Gastrocnemius medialis (tissue), 4 donors: ENCODE data around the gene SLC22A2. TPM values are rescaled to one million over a fixed set of nuclear protein-coding genes. Genes with fewer than 3 reads are reported as not detected.
"Not testable (repeated sequence)": the region's sequence is repeated elsewhere in the genome, so short reads cannot be mapped to it uniquely, and the experiment has no call there.

Experiments used
- ATAC-seq, 2 donors: fragments of 150-250 bp; one replicate each; pipeline ENCODE4 v1.9.1; 2016
- DNase-seq, 2 donors: peaks; one replicate each; pipeline ENCODE4 v3.0.0-alpha.2; 2019
- H3K27ac ChIP-seq, 4 donors: fragments of 200-600 bp; sonication (generic); 1 replicate in 1 of 4; 2 replicates in 3 of 4; pipeline ENCODE4 v1.5.1; 2016 to 2018; ENCODE audit warnings: mild to moderate bottlenecking in 2 of 4, moderate library complexity in 1 of 4
- H3K27me3 ChIP-seq, 3 donors: fragments of 200-600 bp; sonication (generic) in 2 of 3; 1 replicate in 1 of 3; 2 replicates in 2 of 3; pipeline versions ENCODE4 v1.5.1 to v1.6.0; 2016 to 2019; ENCODE audit warnings: mild to moderate bottlenecking in 1 of 3, moderate library complexity in 1 of 3
- H3K36me3 ChIP-seq, 2 donors: fragments of 200-600 bp; sonication (generic) in 1 of 2; one replicate each; pipeline ENCODE4 v1.5.1; 2017 to 2018
- H3K4me1 ChIP-seq, 2 donors: fragments of 200-600 bp; sonication (generic) in 1 of 2; one replicate each; pipeline ENCODE4 v1.5.1; 2016 to 2017; ENCODE audit warnings: mild to moderate bottlenecking in 2 of 2
- H3K4me3 ChIP-seq, 4 donors: fragments of 200-600 bp; sonication (generic) in 3 of 4; 1 replicate in 1 of 4; 2 replicates in 3 of 4; pipeline ENCODE4 v1.5.1; 2016 to 2019; ENCODE audit warnings: mild to moderate bottlenecking in 2 of 4
- H3K9me3 ChIP-seq, 3 donors: fragments of 200-600 bp; sonication (generic) in 2 of 3; 1 replicate in 1 of 3; 2 replicates in 2 of 3; pipeline ENCODE4 v1.5.1; 2016 to 2019
- POLR2A ChIP-seq, 2 donors: fragments of 450-650 bp; IDR thresholded peaks; one replicate each; pipeline ENCODE4 v1.6.1; 2017; ENCODE audit warnings: antibody characterized with exemption in 2 of 2, mild to moderate bottlenecking in 2 of 2, moderate library complexity in 2 of 2
- in situ Hi-C, 4 donors: fragments of 200-750 bp; cut with MboI; loops; one replicate each; pipeline versions ENCODE4 v1.15.0 to v1.8.0; 2017; ENCODE audit warnings: low sequenced_read_pairs in 4 of 4
- intact Hi-C: fragments of 100-400 bp; cut with DNase I; formaldehyde crosslinking; loops from one replicate; pipeline ENCODE4 v1.15.1; 2023; ENCODE audit warnings: low total_unique reads
- total RNA-seq, 4 donors: library from RNA; depleted of rRNA; stranded (reverse); fragments of >200 nt; gene quantifications; one replicate each; pipeline versions ENCODE4 v1.1.0 to v1.2.3, GENCODE V29; 2016
- TF ChIP-seq, protein P1 (sequence below), 5 experiments: fragments of 450-650 bp in 3 of 5; fragments of 200-600 bp in 2 of 5; sonication (generic) in 2 of 5; IDR thresholded peaks in 4 of 5; conservative IDR thresholded peaks in 1 of 5; 1 replicate in 4 of 5; 2 replicates in 1 of 5; pipeline ENCODE4 v1.5.1; 2016 to 2019; ENCODE audit warnings: antibody characterized with exemption in 5 of 5, mild to moderate bottlenecking in 3 of 5, moderate library complexity in 3 of 5

SLC22A2 gene
- not detected for total RNA-seq

DNA sequence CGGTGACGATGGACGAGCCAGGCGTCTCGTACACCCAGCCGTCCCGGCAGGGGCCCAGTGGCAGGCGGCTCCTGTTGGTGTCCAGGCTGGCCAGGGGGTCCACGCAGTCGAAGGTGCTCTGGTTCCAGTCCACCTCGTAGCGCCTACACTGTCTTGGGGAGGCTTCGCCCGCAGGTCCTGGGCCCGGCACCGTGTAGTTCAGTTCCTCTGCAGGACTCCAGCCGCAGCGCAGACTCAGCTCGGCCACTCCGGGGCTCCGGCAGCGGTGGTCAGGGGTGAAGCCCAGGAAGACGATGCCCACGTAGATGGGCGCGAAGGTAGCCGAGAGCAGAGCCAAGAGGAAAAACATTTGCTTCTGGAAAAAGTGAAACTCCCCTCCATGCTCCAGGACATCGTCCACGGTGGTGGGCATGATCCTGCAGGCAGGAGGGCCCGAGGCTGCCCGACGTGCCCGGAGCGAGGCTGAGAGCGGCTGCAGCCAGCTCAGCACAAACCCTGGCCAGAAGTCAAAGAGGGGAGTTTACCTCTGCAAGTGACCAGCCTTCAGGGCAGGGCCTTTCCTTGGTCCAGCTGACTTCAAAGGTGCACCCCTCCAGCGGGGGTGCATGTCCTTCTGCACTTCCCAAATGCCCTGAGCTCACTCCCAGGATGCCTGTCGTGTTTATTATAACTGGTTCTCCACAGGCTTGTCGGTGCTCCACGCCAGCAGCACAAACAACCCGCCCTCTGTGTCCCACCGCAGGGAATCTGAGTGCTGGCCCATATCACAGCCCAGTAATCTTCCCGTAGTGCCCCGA lies at the start of gene SLC22A2:
SLC22A2 (minus strand) TSS at position 476 of the 797 bp plus-strand sequence; CDS start at position 412, 64 bp downstream.
- no peaks in the 10 kb centered on the region for H3K9me3 ChIP-seq
- H3K4me1 ChIP-seq = no peaks in the 10 kb centered on the region
- no peaks in the 10 kb centered on the region for H3K27me3 ChIP-seq
- intact Hi-C loops = no loop called here
- TF ChIP-seq POLR2A (IDR thresholded peaks at IDR 0.05) = no peak
- TF ChIP-seq, protein P1, sequence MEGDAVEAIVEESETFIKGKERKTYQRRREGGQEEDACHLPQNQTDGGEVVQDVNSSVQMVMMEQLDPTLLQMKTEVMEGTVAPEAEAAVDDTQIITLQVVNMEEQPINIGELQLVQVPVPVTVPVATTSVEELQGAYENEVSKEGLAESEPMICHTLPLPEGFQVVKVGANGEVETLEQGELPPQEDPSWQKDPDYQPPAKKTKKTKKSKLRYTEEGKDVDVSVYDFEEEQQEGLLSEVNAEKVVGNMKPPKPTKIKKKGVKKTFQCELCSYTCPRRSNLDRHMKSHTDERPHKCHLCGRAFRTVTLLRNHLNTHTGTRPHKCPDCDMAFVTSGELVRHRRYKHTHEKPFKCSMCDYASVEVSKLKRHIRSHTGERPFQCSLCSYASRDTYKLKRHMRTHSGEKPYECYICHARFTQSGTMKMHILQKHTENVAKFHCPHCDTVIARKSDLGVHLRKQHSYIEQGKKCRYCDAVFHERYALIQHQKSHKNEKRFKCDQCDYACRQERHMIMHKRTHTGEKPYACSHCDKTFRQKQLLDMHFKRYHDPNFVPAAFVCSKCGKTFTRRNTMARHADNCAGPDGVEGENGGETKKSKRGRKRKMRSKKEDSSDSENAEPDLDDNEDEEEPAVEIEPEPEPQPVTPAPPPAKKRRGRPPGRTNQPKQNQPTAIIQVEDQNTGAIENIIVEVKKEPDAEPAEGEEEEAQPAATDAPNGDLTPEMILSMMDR (IDR thresholded peaks at IDR 0.05 in 4 of 5, conservative IDR thresholded peaks at IDR 0.05 in 1 of 5) = no peak
- H3K36me3 ChIP-seq = no peaks in the 10 kb centered on the region
- no peak for DNase-seq
- no peak for ATAC-seq
- in situ Hi-C loops = no loop called here
- H3K4me3 ChIP-seq = no peak within 1 kb of the TSS
- no peak within 1 kb of the TSS for H3K27ac ChIP-seq

DNA sequence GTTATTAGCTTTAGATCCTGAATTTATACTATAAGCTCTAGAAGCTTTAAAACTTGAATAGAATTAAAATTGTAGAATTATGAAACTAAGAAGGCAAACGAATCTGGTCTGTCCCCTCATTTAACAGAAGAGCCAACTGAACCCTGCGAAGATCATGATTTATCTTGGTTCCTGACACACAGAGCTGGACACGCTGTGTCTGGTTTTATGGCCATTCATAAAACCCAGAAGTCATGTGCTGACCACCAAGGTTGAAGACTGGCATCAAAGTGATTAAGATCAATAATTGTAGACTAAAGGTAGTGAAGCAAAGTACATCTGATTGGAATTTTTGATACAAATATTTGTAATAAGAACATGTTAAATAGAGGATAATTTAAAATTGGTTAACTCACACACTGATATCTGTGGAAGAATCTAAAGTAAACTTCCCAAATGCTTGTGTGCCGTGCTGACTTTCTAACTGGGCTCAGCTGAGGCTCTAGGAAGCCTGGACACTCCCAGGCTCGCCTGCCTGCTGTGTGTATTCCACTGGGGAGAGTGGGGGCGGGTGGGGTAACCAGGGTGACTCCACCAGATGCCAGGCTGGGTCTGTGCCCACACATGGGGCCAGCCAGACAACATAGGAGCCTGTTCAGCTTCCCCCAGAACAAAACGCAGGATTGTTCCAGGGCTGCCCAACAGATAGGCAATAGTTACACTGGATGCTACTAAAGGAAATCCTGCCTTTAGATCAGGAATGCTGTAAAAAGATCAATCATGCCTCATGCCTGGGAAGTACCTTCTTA lies 47.5 kb upstream of the SLC22A2 start:
- H3K9me3 ChIP-seq = no peaks in the 10 kb centered on the region
- H3K27me3 ChIP-seq = no peaks in the 10 kb centered on the region
- intact Hi-C loops = no loop called here
- H3K36me3 ChIP-seq = no peaks in the 10 kb centered on the region
- in situ Hi-C loops = no loop called here
- no peak overlapping the region for H3K4me3 ChIP-seq
- no peak overlapping the region for H3K27ac ChIP-seq
- DNase-seq (no peak), ATAC-seq (no peak)
- H3K4me1 ChIP-seq = peaks cover 5 to 7% of the 10 kb centered on the region in 2 donors
- TF ChIP-seq, protein P1 (IDR thresholded peaks at IDR 0.05 in 4 of 5, conservative IDR thresholded peaks at IDR 0.05 in 1 of 5) = no peak
- no peak for TF ChIP-seq POLR2A (IDR thresholded peaks at IDR 0.05)

DNA sequence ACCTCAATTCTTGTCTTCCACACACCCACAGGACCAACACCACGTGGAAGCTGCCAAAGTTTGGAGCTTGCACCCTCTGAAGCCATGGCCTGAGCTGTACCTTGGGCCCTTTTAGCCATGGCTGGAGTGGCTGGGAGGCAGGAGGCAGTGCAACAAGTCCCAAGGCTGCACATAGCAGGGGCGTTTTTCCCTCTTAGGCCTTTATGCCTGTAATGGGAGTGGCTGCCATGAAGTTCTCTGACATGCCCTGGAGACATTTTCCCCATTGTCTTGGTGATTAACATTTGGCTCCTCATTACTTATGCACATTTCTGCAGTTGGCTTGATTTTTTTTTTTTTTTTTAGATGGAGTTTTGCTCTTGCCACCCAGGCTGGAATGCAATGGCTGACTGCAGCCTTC lies 45.2 kb upstream of the SLC22A2 start:
- DNase-seq (no peak), ATAC-seq (no peak)
- Histone ChIP-seq H3K27ac (no peak overlapping the region), H3K4me3 (no peak overlapping the region), H3K27me3 (no peaks in the 10 kb centered on the region), H3K36me3 (no peaks in the 10 kb centered on the region), H3K4me1 (peaks cover 8 to 16% of the 10 kb centered on the region in 2 donors), H3K9me3 (no peaks in the 10 kb centered on the region)
- no peak for TF ChIP-seq POLR2A (IDR thresholded peaks at IDR 0.05)
- TF ChIP-seq, protein P1 (IDR thresholded peaks at IDR 0.05 in 4 of 5, conservative IDR thresholded peaks at IDR 0.05 in 1 of 5) = no peak
- intact Hi-C loops = no loop called here
- in situ Hi-C loops = no loop called here

DNA sequence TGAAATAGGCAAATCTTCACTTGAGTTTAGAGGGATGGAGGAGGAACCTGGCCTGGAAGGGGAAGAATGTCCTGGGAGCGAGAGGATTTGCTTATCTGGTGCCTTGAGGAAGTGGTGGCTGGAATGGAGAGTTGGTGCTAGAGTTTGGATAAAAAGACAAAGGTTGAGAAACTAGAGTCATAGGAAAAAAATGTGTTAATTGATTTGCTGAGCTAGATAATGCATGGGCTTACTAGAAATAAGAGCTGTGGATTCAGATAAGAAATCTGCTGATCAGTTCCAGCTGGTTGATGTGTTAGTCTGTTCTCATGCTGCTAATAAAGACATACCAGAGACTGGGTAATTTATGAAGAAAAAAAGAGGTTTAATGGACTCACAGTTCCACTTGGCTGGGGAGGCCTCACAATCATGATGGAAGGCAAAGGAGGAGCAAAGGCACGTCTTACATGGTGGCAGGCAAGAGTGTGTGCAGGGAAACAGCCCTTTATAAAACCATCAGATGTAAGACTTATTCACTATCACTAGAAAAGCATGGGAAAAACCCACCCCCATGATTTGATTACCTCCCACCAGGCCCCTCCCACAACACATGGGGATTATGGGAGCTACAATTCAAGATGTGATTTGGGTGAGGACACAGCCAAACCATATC lies 43.9 kb upstream of the SLC22A2 start:
- H3K36me3 ChIP-seq, intact Hi-C loops, H3K27me3 ChIP-seq, DNase-seq, in situ Hi-C loops, H3K27ac ChIP-seq, ATAC-seq, H3K9me3 ChIP-seq, H3K4me3 ChIP-seq: not testable (repeated sequence)
- H3K4me1 ChIP-seq = peaks cover 8 to 16% of the 10 kb centered on the region in 2 donors

DNA sequence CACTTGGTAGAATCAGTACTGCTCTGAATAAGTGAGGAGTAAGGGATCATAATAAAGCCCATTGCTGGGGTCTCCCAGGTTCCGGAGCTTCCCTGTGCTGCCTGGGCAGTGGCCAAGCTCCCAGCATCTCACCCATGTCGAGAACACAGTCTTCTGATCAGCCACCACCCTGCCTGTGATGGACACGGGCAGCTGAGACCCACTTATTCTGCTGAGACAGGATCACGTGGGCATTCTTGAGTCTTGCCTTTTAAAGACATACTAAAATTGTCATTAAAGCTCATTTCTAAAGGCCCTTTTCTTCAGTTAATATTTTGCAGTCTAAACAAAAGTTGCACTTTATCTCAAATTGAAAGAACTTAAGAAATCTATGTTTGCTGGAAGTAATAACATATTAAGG lies 42.7 kb upstream of the SLC22A2 start:
- no peaks in the 10 kb centered on the region for H3K36me3 ChIP-seq
- H3K27ac ChIP-seq = peak overlapping the region; percentile 21 to 68 (median 50)
- in situ Hi-C loops (no loop called here), intact Hi-C loops (no loop called here)
- TF ChIP-seq, protein P1 (IDR thresholded peaks at IDR 0.05 in 4 of 5, conservative IDR thresholded peaks at IDR 0.05 in 1 of 5) = no peak
- no peak for TF ChIP-seq POLR2A (IDR thresholded peaks at IDR 0.05)
- H3K4me1 ChIP-seq = peaks cover 8 to 16% of the 10 kb centered on the region in 2 donors
- ATAC-seq (peak; percentile 71 to 90), DNase-seq (peak; percentile 36 to 71)
- H3K4me3 ChIP-seq = no peak overlapping the region
- no peaks in the 10 kb centered on the region for H3K27me3 ChIP-seq
- no peaks in the 10 kb centered on the region for H3K9me3 ChIP-seq
